GM19099 (cell line): ENCODE measurements around the gene TTLL12.
A peak's percentile ranks its signal among the peaks of the same experiment; 100 is the strongest.

ENCODE experiments used
- POLR2A ChIP-seq: IDR thresholded peaks from 3 replicates; pipeline ENCODE4 v1.6.1; 2011; ENCODE audit warnings: low read depth; ENCODE audit not compliant: insufficient read length; ENCODE audit errors: extremely low read depth

The TTLL12 gene

GRCh38 chr22:43186272-43187170 lies at the start of gene TTLL12:
Gene TTLL12 (minus strand): TSS chr22:43187134. CDS start chr22:43187069, 65 bp downstream.
- peak; percentile 78 for TF ChIP-seq POLR2A

DNA sequence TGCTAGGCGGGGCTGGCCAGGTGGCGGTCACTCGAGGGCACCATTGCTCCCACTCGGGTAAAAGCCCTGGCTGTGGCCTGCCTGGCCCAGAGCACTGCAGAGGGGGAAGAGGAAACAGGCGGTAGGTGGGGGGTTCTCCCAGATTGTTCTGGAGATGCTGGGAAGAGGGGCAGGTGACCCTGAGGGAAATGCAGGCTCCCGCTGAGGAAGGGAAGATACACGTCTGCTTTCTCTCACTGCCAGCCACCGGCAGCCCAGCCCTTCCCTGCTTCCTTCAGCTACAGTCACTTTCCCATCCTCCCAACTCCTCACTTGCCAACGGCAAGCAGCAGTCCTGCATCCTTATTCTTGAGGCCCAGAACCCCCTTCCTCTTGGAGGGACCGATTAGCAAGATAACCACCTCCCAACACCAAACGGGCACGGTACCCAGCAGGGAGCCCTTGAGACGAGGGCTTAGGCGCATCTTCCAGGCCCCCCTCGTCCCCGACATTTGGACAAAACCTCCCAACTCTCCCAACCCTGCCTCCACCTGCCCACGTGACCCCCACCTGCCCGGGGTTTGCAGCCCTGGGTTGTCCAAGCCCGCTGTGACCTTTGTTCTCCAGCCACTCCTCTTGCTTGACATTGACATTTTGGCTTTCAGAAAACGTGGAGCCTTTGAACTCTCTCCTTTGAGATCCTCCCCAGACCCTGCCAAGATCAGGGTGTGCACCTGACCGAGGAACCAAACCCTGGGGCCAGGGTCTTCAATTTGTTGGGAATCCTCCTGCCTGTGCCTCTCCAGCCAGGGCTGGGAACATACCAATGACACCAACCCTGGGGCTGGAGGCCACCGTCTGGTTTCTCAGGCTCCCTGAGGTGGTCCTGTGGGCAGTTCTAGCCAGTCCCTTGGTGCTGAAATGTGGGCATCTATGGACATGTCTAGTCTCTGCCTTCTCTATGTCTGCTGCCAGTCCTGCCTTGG lies 48.8 kb upstream of the TTLL12 start:
- TF ChIP-seq POLR2A = no peak

- TF ChIP-seq POLR2A = no peak
Observed at GRCh38 chr22:43234264-43234988, 47.5 kb upstream of the TTLL12 start.

DNA sequence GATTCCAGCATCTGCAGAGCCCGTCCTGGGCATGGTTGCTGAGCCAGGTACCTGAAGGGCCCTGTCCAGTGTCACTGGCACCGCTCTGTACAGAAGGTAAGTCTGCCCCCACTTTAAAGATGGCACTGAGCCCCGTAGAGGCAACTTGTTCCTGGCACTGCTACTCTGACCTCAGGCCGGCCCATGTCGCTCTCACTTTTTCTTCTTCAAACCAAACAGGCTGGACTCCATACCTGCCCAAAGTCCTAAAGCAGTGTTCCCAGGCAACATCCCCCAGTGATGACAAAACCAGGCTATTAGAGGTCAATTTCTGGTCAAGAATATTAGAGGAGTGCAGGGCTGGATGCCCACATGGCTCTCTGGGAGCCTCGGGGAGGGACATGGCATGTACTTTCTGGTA lies 46.6 kb upstream of the TTLL12 start:
- TF ChIP-seq POLR2A = no peak

- TF ChIP-seq POLR2A = no peak
Observed at GRCh38 chr22:43232445-43232844, 45.5 kb upstream of the TTLL12 start.

GRCh38 chr22:43231724-43232034 lies 44.7 kb upstream of the TTLL12 start:
- TF ChIP-seq POLR2A = no peak

- TF ChIP-seq POLR2A = no peak
Observed at GRCh38 chr22:43230971-43231723, 44.2 kb upstream of the TTLL12 start.

GRCh38 chr22:43230571-43230970 lies 43.6 kb upstream of the TTLL12 start:
- TF ChIP-seq POLR2A = no peak

DNA sequence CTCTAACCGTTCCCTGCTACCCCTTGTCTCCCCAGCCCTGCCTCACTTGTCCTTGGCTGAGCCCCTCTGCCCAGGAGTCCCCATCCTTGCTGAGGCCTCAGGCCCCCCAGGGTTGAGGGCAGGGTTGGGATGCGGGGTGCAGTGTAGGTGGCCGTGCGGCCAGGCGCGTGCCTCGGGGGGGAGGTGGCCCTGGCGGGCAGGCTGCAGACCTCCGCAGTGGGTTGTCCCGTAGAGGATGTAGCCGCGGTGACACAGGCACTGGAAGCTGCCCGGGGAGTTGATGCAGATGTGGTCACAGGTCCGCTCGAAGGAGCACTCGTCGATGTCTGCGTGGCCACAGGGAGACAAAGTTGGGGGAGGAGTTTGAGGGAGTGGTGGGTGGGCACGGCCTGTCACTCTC lies 41.9 kb upstream of the TTLL12 start:
- TF ChIP-seq POLR2A = no peak

DNA sequence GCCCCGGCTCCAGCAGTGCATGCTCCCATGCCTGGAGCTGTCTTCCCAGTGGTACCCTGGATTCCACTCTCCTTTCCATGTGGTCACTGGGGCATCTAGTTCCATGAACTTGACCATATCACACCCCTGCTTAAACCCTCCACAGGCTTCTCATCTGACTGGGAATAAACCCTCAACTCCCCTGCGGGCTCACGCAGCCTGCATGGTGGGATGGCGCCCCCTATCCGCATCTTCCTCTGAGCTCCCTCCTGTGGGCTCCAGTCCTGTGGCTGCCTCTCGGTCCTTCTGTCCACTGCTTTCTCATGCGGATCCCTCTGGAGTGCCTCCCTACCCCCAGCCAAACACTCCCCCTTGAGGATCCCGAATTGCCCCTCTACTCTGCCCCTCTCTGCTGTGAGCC lies 41.4 kb upstream of the TTLL12 start:
- no peak for TF ChIP-seq POLR2A

DNA sequence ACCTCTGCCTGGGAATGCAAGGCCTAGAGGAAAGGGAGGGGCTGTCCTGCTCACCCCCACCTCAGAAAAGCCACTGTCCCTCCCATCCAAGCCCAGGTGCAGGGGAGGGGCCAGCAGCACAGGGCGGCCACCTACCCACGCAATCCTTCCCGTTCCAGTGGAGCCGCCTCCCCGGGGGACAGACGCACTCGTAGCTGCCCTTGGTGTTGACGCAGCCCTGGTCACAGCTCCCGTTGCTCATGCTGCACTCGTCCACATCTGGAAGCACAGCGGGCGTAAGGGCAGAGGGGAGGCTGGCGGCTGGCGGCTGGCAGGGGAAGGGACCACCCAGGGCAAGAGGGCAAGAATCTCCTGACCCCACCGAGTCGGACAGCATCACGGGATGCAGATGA lies 40.3 kb upstream of the TTLL12 start:
- TF ChIP-seq POLR2A = no peak

DNA sequence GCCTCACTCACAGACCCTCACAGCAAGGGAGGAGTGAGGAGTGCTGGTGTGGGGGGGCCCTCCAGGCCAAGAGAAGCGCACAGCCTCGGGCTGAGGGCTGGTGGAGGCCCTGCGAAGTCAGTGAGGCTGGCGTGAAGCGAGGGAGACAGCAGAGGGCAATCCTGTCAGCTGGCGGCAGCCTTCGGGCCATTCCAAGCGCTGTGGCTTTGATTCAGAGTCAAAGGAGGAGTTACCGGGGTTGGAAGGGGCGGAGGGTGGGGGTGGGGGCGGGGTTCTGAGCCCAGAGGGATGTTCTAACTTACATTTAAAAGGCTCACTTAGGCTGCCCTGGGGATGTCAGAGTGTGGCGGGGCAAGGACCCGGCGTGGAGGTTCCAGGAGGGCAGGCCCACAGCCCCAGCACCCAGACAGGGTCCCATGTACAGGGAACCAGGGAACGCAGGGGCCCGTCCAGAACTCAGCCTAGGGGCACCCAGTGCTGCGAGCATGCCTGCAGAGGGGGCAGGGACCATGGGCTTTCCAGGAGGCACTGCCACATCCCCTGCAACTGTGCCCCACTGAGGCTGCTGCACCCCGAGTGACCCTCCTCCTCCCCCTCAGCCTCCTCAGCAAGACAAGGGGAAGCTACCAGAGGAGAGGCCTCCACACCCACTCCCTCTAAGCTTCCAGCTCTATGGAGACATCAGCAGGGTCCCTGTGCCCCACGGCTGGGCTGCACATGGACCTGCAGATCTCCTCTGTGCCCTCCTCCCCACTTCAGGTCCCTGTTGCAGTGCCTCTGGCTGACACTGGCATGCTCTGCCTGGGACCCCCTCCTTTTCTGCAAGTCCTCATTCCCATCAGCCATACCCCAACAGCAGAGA lies 39.7 kb upstream of the TTLL12 start:
- no peak for TF ChIP-seq POLR2A

GRCh38 chr22:43225609-43226008 lies 38.7 kb upstream of the TTLL12 start:
- TF ChIP-seq POLR2A = no peak

GRCh38 chr22:43222987-43223386 lies 36.1 kb upstream of the TTLL12 start:
- no peak for TF ChIP-seq POLR2A

GRCh38 chr22:43222262-43222661 lies 35.3 kb upstream of the TTLL12 start:
- no peak for TF ChIP-seq POLR2A
